Breast epithelium (tissue), 4 donors: Measurements from ENCODE around the gene ADD2. TPM values are rescaled to one million over a fixed set of nuclear protein-coding genes. Genes with fewer than 3 reads are reported as not detected.

ENCODE experiments used
- DNase-seq, 2 donors: peaks; one replicate each; pipeline ENCODE4 v3.0.0-alpha.2; 2019; ENCODE audit warnings: low spot score in 2 of 2
- H3K27ac ChIP-seq, 2 donors: fragments of 200-600 bp; sonication (generic) in 1 of 2; one replicate each; pipeline ENCODE4 v1.5.1; 2016 to 2019; ENCODE audit warnings: mild to moderate bottlenecking in 1 of 2
- H3K27me3 ChIP-seq, 2 donors: fragments of 200-600 bp; sonication (generic) in 1 of 2; one replicate each; pipeline versions ENCODE4 v1.5.1 to v1.6.0; 2017 to 2019; ENCODE audit warnings: control low read depth in 1 of 2, mild to moderate bottlenecking in 1 of 2
- H3K36me3 ChIP-seq: fragments of 200-600 bp; one replicate; pipeline ENCODE4 v1.5.1; 2019
- H3K4me1 ChIP-seq, 2 donors: fragments of 200-600 bp; sonication (generic); one replicate each; pipeline ENCODE4 v1.5.1; 2016 to 2019; ENCODE audit warnings: control low read depth in 1 of 2
- H3K4me3 ChIP-seq, 3 donors: fragments of 200-600 bp; sonication (generic); 1 replicate in 2 of 3; 2 replicates in 1 of 3; pipeline ENCODE4 v1.5.1; 2016 to 2019; ENCODE audit warnings: mild to moderate bottlenecking in 3 of 3, moderate library complexity in 2 of 3
- H3K9me3 ChIP-seq, 2 donors: fragments of 200-600 bp; sonication (generic) in 1 of 2; one replicate each; pipeline ENCODE4 v1.5.1; 2016 to 2019; ENCODE audit warnings: control low read depth in 1 of 2
- POLR2A ChIP-seq: fragments of 450-650 bp; IDR thresholded peaks from one replicate; pipeline ENCODE4 v1.6.1; 2016; ENCODE audit warnings: antibody characterized with exemption, mild to moderate bottlenecking, moderate library complexity
- POLR2AphosphoS5 ChIP-seq, 3 donors: sonication (generic); formaldehyde crosslinking; IDR thresholded peaks; one replicate each; pipeline ENCODE4 v1.6.1; 2017; ENCODE audit warnings: antibody characterized with exemption in 3 of 3
- intact Hi-C: fragments of 100-400 bp; cut with DNase I; formaldehyde crosslinking; loops from one replicate; pipeline ENCODE4 v1.15.1; 2023; ENCODE audit warnings: low total_unique reads
- total RNA-seq, 3 donors: library from RNA; depleted of rRNA; stranded (reverse); fragments of >200 nt; gene quantifications; one replicate each; pipeline ENCODE4 v1.1.0, GENCODE V29; 2016
- TF ChIP-seq, protein P1 (sequence below), 3 donors: fragments of 450-650 bp; IDR thresholded peaks; one replicate each; pipeline ENCODE4 v1.5.1; 2016 to 2017; ENCODE audit warnings: antibody characterized with exemption in 3 of 3, mild to moderate bottlenecking in 3 of 3, moderate library complexity in 3 of 3

ADD2 gene
- total RNA-seq, 3 donors from 2014 or later: 1.3 to 2.3 (median 1.9) TPM

DNA sequence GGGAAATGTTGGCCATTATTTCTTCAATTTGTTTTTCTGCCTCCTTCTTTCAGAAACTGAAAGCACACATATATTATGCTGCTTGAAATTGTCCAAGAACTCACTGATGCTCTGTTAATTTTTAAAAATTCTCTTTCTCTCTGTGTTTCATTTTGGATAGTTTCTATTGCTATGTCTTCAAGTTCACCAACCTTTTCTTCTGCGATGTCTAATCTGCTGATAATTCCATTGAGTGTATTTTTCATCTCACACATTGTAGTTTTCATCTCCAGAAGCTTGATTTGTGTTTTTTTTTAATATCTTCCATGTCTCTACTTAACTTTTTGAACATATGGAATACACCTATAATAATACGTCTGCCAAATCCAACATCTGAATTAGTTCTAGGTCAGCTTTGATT, 116.3 kb downstream of the ADD2 start:
- no peaks in the 10 kb centered on the region for H3K36me3 ChIP-seq
- intact Hi-C loops: no loop called here
- H3K27ac ChIP-seq: no peak overlapping the region
- no peaks in the 10 kb centered on the region for H3K4me1 ChIP-seq
- DNase-seq: no peak
- no peaks in the 10 kb centered on the region for H3K9me3 ChIP-seq
- TF ChIP-seq POLR2AphosphoS5 (IDR thresholded peaks at IDR 0.05): no peak
- no peak for TF ChIP-seq POLR2A
- TF ChIP-seq, protein P1, sequence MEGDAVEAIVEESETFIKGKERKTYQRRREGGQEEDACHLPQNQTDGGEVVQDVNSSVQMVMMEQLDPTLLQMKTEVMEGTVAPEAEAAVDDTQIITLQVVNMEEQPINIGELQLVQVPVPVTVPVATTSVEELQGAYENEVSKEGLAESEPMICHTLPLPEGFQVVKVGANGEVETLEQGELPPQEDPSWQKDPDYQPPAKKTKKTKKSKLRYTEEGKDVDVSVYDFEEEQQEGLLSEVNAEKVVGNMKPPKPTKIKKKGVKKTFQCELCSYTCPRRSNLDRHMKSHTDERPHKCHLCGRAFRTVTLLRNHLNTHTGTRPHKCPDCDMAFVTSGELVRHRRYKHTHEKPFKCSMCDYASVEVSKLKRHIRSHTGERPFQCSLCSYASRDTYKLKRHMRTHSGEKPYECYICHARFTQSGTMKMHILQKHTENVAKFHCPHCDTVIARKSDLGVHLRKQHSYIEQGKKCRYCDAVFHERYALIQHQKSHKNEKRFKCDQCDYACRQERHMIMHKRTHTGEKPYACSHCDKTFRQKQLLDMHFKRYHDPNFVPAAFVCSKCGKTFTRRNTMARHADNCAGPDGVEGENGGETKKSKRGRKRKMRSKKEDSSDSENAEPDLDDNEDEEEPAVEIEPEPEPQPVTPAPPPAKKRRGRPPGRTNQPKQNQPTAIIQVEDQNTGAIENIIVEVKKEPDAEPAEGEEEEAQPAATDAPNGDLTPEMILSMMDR (IDR thresholded peaks at IDR 0.05): no peak
- peaks cover 0 to 6% of the 10 kb centered on the region in 2 donors for H3K27me3 ChIP-seq
- H3K4me3 ChIP-seq: no peak overlapping the region

DNA sequence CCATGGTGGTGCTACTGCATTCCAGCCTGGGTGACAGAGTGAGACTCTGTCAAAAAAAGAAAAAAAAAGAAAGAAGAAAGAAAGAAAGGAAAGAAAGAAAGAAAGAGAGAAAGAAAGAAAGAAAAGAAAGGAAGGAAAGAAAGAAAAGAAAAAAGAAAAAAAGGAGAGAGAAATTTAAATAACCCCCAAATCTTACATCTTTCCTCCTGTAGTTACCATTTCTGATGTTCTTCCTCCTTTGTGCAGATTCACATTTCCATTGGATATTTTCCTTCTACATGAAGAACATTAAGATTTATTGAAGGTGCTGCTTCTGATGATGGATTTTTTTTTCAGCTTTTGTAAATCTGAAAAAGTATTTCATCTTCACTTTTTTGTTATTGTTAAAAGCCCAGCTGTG, 117.0 kb downstream of the ADD2 start:
- intact Hi-C loops: no loop called here
- no peak overlapping the region for H3K27ac ChIP-seq
- DNase-seq: no peak
- TF ChIP-seq, protein P1 (IDR thresholded peaks at IDR 0.05): no peak
- no peak for TF ChIP-seq POLR2A
- no peak for TF ChIP-seq POLR2AphosphoS5 (IDR thresholded peaks at IDR 0.05)
- no peaks in the 10 kb centered on the region for H3K4me1 ChIP-seq
- H3K9me3 ChIP-seq: no peaks in the 10 kb centered on the region
- no peaks in the 10 kb centered on the region for H3K36me3 ChIP-seq
- H3K27me3 ChIP-seq: peaks cover 0 to 6% of the 10 kb centered on the region in 2 donors
- no peak overlapping the region for H3K4me3 ChIP-seq

DNA sequence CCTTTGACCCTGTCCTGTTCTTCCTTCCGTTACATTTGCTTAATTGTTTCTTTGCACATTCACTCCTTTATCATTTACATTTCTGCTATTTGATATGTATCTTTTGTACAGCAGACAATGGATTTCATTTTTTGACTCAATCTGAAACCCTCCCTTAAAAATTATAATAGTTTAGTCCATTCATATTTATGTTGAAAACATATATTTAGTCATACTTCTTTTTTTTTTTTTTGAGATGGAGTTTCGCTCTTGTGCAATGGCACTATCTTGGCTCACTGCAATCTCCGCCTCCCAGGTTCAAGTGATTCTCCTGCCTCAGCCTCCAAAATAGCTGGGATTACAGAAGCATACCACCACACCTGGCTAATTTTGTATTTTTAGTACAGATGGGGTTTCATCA, 119.0 kb downstream of the ADD2 start:
- Histone ChIP-seq H3K27ac (no peak overlapping the region), H3K4me3 (no peak overlapping the region), H3K36me3 (no peaks in the 10 kb centered on the region), H3K4me1 (no peaks in the 10 kb centered on the region), H3K9me3 (no peaks in the 10 kb centered on the region), H3K27me3 (no peaks in the 10 kb centered on the region)
- intact Hi-C loops: no loop called here
- TF ChIP-seq POLR2A: no peak
- TF ChIP-seq POLR2AphosphoS5 (IDR thresholded peaks at IDR 0.05): no peak
- TF ChIP-seq, protein P1 (IDR thresholded peaks at IDR 0.05): no peak
- no peak for DNase-seq

DNA sequence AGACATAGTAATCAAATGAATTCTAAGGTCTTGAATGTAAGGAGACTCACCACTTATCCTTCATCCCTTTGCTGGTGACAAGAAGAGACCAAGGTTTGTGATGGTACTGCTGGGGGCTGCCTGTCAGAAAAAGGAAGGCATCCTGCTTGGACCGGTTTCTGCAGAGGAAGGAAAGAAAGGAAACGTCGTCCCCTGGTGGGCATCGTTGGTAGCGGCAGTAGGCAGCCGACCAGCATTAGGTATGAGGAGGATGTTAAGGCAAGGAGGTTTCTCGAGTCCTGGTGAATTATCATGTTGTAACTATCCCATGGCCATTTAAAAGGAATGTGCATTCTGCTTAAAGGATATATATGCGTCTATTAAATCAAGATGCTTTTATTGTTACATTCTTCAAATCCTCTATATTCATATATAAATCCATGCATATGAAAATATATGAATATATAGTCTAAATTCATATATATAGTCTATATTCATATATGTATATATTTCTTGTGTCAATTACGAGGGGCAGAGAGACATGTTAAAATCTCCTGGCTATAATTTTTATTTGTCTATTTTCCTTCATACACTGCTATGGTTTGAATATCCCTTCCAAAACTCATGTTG, 120.0 kb downstream of the ADD2 start:
- Histone ChIP-seq H3K27me3 (no peaks in the 10 kb centered on the region), H3K4me1 (no peaks in the 10 kb centered on the region), H3K4me3 (no peak overlapping the region), H3K9me3 (no peaks in the 10 kb centered on the region), H3K27ac (no peak overlapping the region), H3K36me3 (no peaks in the 10 kb centered on the region)
- intact Hi-C loops: no loop called here
- TF ChIP-seq, protein P1 (IDR thresholded peaks at IDR 0.05): peak; percentile 87 to 93 (median 92)
- no peak for TF ChIP-seq POLR2AphosphoS5 (IDR thresholded peaks at IDR 0.05)
- peak; percentile 46 to 67 for DNase-seq

DNA sequence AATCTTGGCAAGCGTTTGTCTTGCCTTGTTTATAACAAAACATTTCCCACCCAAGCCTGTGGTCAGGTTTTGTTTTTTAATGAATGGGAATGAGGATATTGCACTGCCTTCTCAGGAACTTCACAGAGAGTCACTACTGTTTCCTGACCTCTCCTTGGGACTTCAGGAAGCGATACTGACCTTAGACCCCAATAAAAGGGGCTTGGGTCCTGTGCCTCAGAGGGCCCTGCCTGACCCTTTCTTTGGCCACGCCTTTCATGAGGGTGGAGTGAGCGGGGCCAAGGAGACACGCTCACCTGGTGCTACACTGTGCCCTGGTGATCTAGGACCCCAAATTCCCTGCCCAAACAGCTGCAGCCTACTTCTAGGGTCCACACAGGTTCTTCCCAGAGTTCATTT, 121.6 kb downstream of the ADD2 start:
- TF ChIP-seq POLR2A: no peak
- TF ChIP-seq, protein P1 (IDR thresholded peaks at IDR 0.05): no peak
- no peak for TF ChIP-seq POLR2AphosphoS5 (IDR thresholded peaks at IDR 0.05)
- Histone ChIP-seq H3K27me3 (no peaks in the 10 kb centered on the region), H3K27ac (no peak overlapping the region), H3K4me1 (no peaks in the 10 kb centered on the region), H3K9me3 (no peaks in the 10 kb centered on the region), H3K36me3 (no peaks in the 10 kb centered on the region), H3K4me3 (no peak overlapping the region)
- DNase-seq: no peak
- intact Hi-C loops: no loop called here
